Vagina (tissue), 2 donors: ENCODE data around the gene SYNDIG1.

Experiments
- CTCF ChIP-seq, 3 experiments: fragments of 450-650 bp in 2 of 3; fragments of 200-600 bp in 1 of 3; sonication (generic) in 1 of 3; IDR thresholded peaks; one replicate each; pipeline ENCODE4 v1.5.1; 2017 to 2019; ENCODE audit warnings: antibody characterized with exemption in 3 of 3, mild to moderate bottlenecking in 2 of 3, moderate library complexity in 2 of 3
- POLR2AphosphoS5 ChIP-seq, 2 donors: sonication (generic); formaldehyde crosslinking; IDR thresholded peaks; one replicate each; pipeline ENCODE4 v1.9.0; 2017; ENCODE audit warnings: antibody characterized with exemption in 2 of 2, mild to moderate bottlenecking in 2 of 2, low read depth in 1 of 2; ENCODE audit not compliant: insufficient read depth in 1 of 2

GRCh38 chr20:24488800-24489175 lies 19.4 kb downstream of the SYNDIG1 start:
- TF ChIP-seq CTCF (IDR thresholded peaks at IDR 0.05) (no peak), POLR2AphosphoS5 (IDR thresholded peaks at IDR 0.05; ENCODE audit: insufficient read depth in 1 of 2, low read depth in 1 of 2) (no peak)
